ENCODE data around the gene SLC44A1. TPM values are rescaled to one million over a fixed set of nuclear protein-coding genes. Genes with fewer than 3 reads are reported as not detected.

Gene SLC44A1
- total and polyA plus RNA-seq, 8 donors = 58.0 to 79.8 (median 73.9) TPM

GRCh38 chr9:105360344-105360743 lies 115.9 kb downstream of the SLC44A1 start:
- Histone ChIP-seq H3K27me3 (no peaks in the 10 kb centered on the region), H3K4me3 (no peak overlapping the region), H3K36me3 (peaks cover 0 to 43% of the 10 kb centered on the region in 2 donors), H3K4me1 (no peaks in the 10 kb centered on the region), H3K27ac (no peak overlapping the region), H3K9me3 (no peaks in the 10 kb centered on the region)
- DNase-seq = no peak
- ATAC-seq = no peak
- TF ChIP-seq, protein P1, sequence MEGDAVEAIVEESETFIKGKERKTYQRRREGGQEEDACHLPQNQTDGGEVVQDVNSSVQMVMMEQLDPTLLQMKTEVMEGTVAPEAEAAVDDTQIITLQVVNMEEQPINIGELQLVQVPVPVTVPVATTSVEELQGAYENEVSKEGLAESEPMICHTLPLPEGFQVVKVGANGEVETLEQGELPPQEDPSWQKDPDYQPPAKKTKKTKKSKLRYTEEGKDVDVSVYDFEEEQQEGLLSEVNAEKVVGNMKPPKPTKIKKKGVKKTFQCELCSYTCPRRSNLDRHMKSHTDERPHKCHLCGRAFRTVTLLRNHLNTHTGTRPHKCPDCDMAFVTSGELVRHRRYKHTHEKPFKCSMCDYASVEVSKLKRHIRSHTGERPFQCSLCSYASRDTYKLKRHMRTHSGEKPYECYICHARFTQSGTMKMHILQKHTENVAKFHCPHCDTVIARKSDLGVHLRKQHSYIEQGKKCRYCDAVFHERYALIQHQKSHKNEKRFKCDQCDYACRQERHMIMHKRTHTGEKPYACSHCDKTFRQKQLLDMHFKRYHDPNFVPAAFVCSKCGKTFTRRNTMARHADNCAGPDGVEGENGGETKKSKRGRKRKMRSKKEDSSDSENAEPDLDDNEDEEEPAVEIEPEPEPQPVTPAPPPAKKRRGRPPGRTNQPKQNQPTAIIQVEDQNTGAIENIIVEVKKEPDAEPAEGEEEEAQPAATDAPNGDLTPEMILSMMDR (IDR thresholded peaks at IDR 0.05) = no peak
- intact Hi-C loops (cut with DNase I) = no loop called here

- ATAC-seq (no peak), DNase-seq (peak in 1 of 4 donors; percentile 52)
- Histone ChIP-seq H3K4me3 (no peak overlapping the region), H3K9me3 (no peaks in the 10 kb centered on the region), H3K36me3 (peaks cover 0 to 51% of the 10 kb centered on the region in 2 donors), H3K27me3 (no peaks in the 10 kb centered on the region), H3K27ac (no peak overlapping the region), H3K4me1 (no peaks in the 10 kb centered on the region)
- TF ChIP-seq, protein P1 (IDR thresholded peaks at IDR 0.05) = no peak
- intact Hi-C loops (cut with DNase I) = no loop called here
Measured at GRCh38 chr9:105361873-105362272, 117.4 kb downstream of the SLC44A1 start.

GRCh38 chr9:105362470-105362869 lies 118.0 kb downstream of the SLC44A1 start:
- no peak overlapping the region for H3K4me3 ChIP-seq
- H3K27me3 ChIP-seq = no peaks in the 10 kb centered on the region
- no peaks in the 10 kb centered on the region for H3K9me3 ChIP-seq
- intact Hi-C loops (cut with DNase I) = no loop called here
- DNase-seq = no peak
- H3K4me1 ChIP-seq = no peaks in the 10 kb centered on the region
- ATAC-seq = no peak
- H3K36me3 ChIP-seq = peaks cover 0 to 57% of the 10 kb centered on the region in 2 donors
- TF ChIP-seq, protein P1 (IDR thresholded peaks at IDR 0.05) = no peak
- no peak overlapping the region for H3K27ac ChIP-seq

DNA sequence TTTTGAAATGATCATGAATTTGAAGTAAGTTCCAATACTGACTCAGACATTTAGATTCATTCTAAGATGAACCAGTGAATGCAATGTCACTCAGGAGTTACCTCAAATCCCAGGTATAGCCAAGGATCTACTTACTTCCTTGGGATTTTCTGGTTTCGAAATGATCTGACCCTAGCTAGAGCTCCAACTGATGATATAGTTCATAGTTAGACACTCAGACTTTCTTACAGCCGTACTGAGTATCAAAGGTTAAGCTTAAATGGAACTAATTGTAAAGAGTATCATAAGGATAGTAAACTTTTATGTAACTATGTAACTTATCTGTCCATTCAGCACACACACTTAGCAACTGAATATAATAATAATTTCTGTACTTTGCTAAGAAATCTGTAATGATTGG lies 119.4 kb downstream of the SLC44A1 start:
- Histone ChIP-seq H3K9me3 (no peaks in the 10 kb centered on the region), H3K27me3 (no peaks in the 10 kb centered on the region), H3K4me1 (no peaks in the 10 kb centered on the region), H3K36me3 (peaks cover 0 to 71% of the 10 kb centered on the region in 2 donors), H3K4me3 (no peak overlapping the region), H3K27ac (no peak overlapping the region)
- no peak for ATAC-seq
- TF ChIP-seq, protein P1 (IDR thresholded peaks at IDR 0.05) = no peak
- intact Hi-C loops (cut with DNase I) = no loop called here
- no peak for DNase-seq

DNA sequence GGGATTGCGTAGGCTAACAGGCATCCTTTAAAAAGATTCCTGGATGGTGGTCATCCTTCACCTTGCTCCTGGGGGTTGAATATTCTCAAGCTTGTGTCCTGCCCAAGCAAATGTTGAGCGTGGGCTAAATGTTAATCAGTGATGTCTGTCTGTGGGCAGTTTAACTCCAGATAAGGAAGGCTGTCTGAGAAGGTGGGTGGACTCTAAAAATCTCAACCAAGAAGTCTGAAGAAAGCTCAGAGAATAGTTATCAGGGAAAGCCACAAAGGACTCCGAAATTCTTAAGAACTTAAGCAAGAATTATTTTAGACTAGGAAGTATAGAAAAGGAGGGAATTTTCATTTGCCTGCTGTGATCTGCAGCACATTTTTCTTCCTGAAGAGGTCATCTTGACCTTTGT lies 125.5 kb downstream of the SLC44A1 start:
- intact Hi-C loops (cut with DNase I) = no loop called here
- H3K36me3 ChIP-seq = peaks cover 0 to 54% of the 10 kb centered on the region in 2 donors
- no peak overlapping the region for H3K27ac ChIP-seq
- DNase-seq (no peak), ATAC-seq (no peak)
- H3K4me1 ChIP-seq = no peaks in the 10 kb centered on the region
- H3K27me3 ChIP-seq = no peaks in the 10 kb centered on the region
- no peaks in the 10 kb centered on the region for H3K9me3 ChIP-seq
- no peak overlapping the region for H3K4me3 ChIP-seq
- TF ChIP-seq, protein P1 (IDR thresholded peaks at IDR 0.05) = no peak

All from left lung (tissue), 10 donors.